Lung microvascular endothelial cell (primary cell): Measurements from ENCODE around the gene LRRC51. TPM values are rescaled to one million over a fixed set of nuclear protein-coding genes. Genes with fewer than 3 reads are reported as not detected.
"Not testable (repeated sequence)": the region's sequence is repeated elsewhere in the genome, so short reads cannot be mapped to it uniquely, and the experiment has no call there.

Experiments used
- DNase-seq, 2 donors: peaks; one replicate each; pipeline versions ENCODE4 v3.0.0 to v3.0.0-alpha.2; 2010; ENCODE audit warnings: low read depth in 2 of 2
- total RNA-seq: library from RNA; depleted of rRNA; stranded (reverse); fragments of >200 nt; gene quantifications from 2 replicates; pipeline ENCODE4 v1.2.1, GENCODE V29; 2014

The LRRC51 gene
- total RNA-seq, 1 donor from 2014 or later = 4.0 TPM

DNA sequence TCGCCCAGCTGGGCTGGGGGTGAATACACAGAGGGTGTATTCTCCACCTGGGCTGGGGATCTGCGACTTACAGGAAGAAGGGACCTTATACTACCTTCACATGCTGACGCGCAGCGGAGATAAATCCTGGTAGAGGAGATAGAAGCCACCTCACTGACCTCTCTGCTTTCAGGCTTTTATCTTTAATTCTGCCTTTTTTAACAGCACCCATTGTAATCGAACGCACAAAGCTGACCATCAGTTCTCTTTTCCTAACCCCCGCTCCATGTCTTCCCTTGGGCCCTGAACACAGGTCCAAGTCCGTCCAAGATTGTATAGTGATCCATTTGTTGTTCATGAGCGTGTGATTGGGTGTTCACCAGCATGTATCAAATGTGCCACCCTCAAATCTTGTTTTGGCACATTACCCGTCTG lies 23.1 kb downstream of the LRRC51 start:
- no peak for DNase-seq

DNA sequence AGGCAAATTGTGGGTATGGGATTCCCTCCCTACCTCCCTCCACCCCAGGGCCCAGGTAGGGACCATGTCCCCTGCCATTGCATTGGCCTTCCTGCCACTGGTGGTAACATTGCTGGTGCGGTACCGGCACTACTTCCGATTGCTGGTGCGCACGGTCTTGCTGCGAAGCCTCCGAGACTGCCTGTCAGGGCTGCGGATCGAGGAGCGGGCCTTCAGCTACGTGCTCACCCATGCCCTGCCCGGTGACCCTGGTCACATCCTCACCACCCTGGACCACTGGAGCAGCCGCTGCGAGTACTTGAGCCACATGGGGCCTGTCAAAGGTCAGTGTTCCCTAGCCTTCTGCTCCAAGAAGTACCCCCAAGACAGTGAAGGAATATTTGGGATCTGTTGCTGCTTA lies 25.2 kb downstream of the LRRC51 start, which contains the start of gene TOMT:
Gene TOMT (plus strand): TSS at position 37 of the 400 bp plus-strand sequence. CDS start 28 bp downstream, at position 65.
- DNase-seq = no peak

DNA sequence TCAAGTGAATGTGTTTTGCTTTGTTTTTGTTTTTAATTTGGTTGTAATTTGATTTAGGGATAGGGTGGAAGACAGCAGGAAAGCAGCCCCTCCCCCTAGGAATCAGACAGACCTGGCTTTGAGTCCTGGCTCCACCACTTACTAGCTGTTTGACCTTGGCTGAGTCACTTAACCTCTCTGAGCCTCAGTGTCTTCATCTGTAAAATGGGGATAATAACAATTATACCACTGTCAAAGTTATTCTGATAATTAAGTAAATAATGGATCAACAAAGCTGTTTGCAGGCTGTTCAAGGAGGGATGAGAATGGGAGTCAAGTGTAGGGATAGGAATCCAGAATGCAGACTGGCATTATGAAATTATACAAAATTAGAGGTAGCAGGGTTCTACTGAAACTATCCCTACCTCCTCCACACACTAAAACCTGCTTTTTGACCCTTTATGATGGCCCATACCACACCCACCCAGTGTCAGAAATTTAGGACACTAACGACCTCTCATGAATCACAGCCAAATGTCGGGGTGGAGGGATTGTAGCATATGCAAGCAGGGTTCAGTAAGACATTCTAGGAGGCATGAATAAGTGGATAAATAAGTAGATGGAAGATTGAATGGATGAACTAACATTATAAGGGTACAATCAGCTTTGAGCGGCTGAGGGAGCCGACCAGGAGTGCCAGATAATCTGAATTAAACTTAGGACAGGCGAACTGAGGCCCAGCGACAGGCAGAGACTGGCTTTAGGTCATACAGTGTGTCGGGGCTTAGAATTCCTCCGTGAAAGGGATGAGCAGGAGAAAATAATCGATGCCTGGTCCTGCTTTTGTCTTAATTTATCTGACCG lies 30.9 kb downstream of the LRRC51 start:
- no peak for DNase-seq

DNA sequence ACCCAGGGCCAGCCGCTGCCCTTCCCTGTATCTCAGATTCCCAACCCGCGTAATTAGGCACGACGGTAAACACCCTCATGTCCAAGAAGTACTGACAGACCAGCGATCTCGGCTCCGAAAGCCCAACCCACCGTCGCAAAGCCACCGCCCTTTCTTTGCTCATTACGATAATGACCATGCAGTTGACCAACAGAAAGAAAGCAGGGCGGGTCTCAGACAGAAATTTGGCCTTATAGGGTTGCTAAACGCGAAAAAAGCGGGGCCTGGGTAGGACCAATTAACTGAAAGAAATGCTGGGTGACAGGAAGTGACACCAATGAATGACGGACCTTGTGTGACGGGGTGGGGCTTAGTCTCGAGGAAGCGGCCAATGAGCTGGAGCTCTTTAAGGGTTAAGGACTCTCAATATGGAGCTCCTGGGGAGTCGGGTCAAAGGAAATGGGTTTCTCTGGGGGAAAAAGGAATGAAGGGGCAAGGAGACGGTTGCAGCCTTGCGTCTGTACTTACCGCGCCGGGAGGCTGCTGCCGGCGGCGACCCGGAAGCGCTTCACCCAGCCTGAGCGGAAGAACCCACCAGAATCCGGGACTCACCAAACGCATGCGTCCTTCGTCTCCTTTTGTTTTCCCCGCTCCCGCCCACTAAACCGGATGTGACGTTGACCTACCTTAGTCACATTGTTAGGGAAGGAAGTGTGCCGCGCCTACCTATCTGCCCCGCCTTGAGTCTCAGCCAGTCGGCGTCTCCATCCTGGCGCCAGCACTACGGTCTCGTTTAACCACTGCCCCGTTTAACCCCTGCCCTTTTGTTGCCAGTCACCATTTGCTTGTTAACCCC lies 31.7 kb downstream of the LRRC51 start, which contains the start of gene ANAPC15:
Gene ANAPC15 (minus strand): TSS at position 553 of the 835 bp plus-strand sequence. CDS start 1,419 bp downstream, outside the sequence.
- DNase-seq = peak; percentile 100

DNA sequence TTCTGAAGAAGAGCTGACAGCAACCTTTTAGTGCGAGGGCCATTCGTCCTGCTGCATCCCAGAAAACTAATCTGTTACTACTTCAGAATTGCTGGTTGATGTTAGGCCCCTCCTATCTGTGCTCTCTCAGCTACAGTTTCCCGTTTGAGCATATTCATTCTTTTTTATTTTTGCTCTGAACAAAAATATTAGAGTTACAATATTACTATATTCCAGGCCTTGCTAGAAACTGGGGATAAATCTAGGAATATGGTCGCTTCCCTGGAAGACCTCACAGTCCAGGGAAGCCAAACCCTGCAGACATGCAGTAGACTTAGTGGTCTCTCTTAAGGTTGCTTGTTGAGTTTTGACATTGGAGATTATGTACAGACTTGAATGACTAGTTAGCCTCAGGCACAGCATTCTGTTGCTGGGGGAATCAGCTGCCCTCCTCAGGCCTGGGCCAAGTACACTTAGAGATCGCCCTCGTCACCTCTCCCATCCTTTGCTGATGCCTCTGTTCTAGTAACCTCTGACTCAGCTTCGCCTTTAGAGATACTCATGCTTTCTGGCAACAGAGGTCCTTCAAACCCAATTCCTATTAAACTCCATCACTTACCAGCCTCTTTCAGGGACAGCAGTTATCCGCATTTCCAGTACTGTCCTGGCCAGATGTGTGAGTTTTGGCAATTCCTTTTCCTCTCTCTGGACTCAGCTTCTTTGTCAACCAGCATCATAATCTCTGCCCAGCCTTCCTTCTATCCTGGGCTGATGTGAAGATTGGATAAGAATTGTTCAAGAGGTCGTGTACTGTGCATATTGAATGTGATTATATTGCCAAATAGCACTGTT lies 32.5 kb downstream of the LRRC51 start:
- peak in 1 of 2 donors; percentile 29 for DNase-seq

DNA sequence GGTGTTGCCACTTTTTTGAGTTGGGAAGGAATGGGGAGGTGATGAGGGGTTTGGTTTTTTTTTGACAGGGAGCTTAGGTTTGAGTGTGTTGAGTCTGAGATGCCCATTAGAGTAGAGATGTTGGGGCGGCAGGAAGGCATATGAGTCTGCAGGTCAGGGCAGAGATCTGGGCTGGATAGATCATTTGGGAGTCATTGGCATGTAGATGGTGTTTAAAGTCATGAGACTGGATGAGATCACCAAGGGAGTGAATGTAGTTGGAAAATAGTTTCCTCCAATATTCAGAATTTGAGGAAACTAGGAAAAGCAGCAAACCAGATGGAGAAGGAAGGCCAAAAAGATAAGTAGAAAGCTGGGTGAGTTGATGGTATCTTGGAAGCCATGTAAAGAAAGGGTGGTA lies 33.9 kb downstream of the LRRC51 start:
- DNase-seq = no peak

DNA sequence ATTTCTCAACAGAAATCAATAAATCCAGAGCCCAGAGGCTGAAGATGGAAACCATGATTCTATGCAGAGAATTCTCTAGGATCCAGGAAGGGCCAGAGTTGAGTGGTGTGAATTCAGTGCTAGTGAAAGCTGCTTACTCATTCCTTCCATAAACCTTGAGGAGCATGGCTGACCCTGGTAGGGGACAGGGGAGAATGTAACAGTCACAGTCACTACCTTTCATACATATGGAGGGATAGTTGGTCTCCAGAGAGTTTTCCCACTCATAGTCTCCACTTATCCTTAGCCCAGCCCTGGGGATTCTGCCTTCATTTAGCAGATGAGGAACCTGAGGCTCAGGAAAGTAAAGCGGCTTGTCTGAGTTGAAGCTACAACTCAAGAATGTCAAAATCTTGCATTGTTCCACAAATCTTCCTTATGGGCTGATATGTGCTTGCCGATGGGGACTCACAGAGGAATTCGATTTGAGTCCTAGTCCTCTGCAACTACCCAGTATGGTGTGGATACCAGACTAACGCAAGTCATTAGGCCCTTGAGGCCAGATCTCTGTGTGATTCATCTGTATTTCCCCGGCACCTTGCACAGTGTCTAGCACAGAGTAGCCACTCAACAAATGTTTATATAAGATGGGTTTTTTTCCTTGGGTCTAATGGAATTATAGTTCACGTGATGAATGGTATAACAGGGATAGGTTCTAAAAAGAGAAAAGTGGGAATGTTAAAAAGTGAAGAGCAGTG lies 35.5 kb downstream of the LRRC51 start:
- DNase-seq = no peak

DNA sequence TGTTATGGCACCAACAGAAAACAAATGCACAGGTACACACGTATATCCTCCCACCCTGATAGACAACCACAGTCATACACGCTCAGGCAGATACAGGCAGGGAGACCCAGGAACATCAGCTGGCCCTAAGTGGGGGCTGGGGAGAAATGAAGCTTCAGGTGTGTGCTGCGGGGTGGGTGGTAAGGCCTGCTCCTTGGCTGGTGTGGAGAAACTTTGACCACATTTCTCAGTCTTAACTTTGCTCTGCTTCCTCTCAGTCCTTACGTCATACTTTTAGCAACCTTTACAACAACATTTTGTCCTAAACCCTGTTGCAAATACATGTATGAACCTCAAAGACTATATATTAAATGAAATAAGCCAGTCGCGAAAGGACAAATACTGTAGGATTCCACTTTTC lies 38.5 kb downstream of the LRRC51 start:
- DNase-seq = no peak

DNA sequence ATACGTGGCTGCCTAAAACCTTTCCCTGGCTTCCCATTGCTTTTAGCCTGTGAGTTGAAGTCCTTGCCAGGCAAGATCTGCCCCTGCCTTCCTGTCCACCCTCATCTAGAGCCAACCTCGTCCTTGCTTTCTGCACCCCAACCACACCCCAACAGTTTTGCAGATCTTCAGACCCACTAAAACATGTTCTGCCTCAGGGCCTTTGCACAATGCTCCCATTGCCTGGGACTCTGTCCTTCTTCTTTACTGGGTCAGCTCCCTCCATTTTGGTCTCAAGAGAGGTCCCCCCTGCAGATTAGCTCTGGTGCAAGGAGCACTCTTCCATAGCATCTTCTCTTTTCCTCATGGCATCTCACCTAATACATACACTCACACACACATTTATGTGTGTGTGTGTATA lies 40.3 kb downstream of the LRRC51 start:
- DNase-seq = no peak

DNA sequence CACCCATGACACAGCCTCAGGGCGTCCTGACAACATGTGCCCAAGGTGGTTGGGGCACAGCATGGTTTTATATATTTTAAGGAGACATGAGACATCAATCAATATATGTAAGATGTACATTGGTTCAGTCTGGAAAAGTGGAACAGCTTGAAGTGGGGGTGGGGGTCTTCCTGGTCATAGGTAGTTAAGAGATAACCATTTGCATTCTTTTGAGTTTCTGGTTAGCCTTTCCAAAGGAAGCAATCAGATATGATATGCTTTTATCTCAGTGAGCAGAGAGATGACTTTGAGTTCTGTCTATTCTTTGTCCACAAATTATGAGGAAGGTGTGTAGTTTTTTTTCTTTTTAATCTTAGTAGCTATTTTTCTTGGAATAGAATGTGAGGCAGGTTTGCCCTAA lies 42.0 kb downstream of the LRRC51 start:
- DNase-seq = no peak

DNA sequence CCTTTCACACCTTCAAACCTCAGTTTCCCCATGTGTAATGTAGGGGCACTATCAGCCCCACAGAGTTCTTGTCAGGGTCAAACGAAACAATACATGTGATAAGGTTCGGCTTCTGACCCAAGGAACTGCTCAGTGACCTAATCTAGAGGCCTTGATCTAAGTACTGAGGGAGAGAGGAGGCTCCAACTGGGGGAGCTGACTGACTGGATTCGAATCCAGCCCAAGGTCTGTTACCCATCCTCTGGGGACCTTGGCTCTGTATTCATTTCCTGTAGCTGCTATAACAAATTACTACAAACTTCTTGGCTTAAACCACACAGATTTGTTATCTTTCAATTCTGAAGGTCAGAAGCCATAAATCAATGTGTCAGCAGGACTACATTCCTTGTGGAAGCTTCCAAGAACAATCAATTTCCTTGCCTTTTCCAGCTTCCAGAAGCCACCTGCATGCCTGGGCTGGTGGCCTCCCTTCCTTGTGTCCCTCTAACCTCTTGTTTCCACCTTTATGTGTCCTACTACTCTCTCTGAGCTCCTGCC lies 42.5 kb downstream of the LRRC51 start:
- DNase-seq = no peak

DNA sequence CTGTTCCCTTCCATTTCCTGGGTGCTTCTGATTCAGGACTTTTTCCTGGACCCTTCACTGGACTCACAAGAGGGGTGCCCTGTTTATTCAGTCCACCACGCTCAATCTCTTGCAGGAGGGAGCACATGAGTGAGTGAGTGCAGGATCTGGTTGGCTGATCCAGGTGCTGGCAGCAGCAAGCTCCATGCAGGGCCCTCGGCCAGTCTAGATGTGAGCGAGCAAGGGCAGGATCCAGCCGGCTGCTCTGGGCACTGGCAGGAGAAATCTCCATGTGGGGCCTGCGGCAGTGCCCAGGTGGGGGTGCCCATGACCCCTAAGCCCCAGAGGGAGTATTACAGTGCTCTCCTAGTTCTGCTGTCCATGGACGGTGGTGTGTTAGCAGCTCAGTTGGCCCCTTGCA lies 43.4 kb downstream of the LRRC51 start:
- no peak for DNase-seq

DNA sequence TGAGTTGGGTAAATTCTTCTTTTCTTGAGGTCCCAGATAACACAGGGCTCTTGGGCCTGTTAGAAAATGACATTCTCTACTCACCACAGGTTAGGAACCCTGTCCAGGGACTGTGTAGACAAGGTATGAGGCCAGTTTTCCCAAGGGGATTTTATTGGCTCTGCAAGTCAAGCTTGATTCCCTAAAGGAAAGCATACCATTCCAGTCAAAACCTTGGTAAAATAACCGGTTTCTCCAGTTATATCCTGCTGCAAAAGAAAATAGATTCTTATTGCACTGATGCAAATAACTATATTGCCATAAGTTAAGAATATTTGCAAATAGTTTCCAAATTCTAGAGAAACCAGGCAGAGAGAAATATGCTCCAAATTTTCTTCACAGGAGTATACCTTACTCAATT lies 45.3 kb downstream of the LRRC51 start:
- no peak for DNase-seq

DNA sequence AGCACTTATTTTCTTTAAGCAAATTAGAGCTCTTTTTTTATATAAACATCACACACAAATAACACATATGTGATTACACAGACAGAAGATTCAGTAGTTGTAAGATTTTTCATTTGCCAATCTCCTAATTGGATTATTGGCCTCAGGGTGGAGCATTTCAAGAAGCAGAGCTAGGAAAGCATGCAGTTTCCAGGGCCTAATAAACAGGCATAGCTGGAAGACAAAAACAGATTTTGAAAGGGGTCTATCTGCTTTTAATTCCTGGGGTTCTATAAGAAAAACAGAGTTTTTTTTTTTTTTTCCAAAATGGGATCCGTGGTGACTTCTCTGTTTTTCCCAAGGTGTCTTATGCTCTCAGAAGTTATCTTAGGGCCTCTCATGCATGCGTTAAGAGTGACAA lies 47.3 kb downstream of the LRRC51 start:
- no peak for DNase-seq

DNA sequence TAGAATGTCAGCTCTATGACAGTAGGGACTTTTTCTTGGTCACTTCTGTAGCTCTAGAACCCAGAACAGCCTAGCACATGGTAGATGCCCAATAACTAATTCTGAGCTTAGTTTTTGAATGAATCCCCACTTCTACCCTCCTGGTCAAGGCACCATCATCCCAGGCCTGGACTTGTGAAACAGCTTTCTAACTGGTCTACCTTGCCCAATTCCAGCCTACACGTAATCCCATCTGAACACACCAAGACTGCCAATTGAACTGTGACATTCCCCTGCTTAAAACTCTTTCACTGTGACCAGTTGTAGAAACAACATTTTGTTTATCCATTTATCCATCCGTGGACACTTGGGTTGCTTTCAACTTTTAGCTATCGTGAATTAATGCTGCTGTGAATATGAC lies 48.7 kb downstream of the LRRC51 start:
- DNase-seq = no peak

DNA sequence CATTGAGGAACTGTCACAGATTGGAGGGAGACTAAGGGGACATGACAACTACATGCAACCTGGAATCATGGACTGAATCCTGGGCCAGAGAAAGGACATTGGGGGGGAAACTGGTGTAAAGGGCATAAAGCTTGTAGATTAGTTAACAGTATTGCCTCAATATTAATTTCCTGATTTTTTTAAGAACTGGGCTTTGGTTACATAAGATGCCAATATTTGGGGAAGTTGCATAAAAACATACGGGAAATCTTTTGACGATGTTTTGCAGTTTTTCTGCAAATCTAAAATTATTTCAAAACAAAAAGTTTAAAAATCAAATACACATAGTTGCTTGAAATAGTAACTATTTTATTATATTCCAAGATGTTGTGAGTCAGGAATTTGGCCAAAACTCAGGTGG lies 52.0 kb downstream of the LRRC51 start:
- no peak for DNase-seq

DNA sequence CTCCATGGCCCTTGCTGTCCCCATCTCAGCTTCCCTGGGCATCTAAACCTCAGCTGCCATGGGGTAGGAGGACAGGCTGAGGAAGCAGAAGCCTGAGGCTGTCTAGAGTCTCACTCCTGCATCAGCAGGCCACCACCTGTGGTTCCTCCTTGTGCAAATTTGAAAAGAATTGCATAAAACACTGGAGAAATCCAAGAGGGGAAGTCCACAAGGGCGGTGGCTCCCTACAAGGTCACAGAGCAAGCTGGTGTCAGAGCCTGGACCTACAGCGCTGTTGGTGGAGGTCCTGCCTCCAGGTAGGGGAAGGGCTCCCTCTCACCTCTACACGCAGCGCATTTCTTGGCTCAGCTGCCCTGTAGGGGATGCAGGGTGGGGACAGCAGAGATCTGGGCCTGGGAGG lies 54.8 kb downstream of the LRRC51 start, which contains the start of gene FOLR3:
Gene FOLR3 (plus strand): TSS at position 253 of the 400 bp plus-strand sequence. CDS start 228 bp downstream, outside the sequence.
- DNase-seq = not testable (repeated sequence)

DNA sequence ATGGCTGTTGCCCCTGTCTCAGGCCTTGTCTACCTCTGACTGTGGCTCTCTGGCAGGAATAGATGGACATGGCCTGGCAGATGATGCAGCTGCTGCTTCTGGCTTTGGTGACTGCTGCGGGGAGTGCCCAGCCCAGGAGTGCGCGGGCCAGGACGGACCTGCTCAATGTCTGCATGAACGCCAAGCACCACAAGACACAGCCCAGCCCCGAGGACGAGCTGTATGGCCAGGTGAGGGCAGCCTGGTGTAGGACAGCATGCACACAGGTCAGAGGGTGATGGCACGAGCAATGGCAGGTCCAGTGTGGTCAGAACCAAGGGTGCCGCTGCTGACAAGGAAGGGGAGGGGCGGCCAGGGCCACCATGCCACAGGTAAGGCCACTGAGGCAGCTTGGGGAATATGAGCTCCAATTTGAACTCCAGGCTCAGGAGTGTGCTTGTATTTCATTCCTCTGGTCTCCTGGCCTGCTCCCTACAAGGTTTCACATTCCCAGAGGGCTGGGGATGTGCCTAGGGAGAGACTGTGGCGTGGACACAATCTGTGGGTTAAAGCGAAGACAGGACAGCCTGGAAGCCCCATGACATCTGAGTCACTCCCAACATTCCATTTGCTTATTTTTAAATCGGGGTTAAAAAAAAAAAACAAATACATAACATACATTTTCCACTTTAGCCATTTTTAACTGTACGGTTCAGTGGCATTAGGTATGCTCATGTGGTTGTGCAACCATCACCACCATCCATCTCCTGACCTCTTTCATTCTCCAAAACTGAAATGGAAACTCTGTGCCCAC lies 55.4 kb downstream of the LRRC51 start:
- DNase-seq = no peak

DNA sequence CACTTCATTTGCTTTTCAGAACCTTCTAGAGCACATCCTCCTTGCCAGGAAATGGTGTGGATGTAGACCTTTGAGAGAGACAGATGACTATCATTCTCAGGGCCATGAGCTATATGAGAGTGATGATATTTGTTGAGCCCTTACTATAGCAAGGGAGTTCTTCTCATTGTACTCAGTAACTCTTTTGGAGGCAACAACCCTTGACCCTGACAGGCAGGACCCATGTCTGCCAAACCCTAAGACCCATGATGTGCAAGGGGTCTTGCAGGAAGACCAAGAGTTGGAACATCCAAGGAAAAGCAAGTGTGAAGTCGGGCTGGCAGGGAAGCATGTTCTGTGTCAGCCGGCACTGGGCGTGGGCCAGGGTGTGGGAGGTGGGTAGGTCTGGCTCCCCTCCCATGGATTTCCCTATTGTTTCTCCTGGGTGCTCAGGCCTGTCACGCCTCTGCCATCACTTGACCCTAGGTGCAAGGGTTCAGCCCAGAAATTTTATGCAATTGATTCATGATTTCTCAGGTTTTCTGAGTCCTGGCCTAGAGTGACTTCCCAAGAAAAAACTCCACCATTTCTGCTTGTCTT lies 56.1 kb downstream of the LRRC51 start:
- DNase-seq = no peak
